Breast epithelium (tissue), 3 donors: Measurements from ENCODE around the gene CTIF.

ENCODE experiments used
- CTCF ChIP-seq, 3 donors: fragments of 450-650 bp; IDR thresholded peaks; one replicate each; pipeline ENCODE4 v1.5.1; 2016 to 2017; ENCODE audit warnings: antibody characterized with exemption in 3 of 3, mild to moderate bottlenecking in 3 of 3, moderate library complexity in 3 of 3
- POLR2A ChIP-seq: fragments of 450-650 bp; IDR thresholded peaks from one replicate; pipeline ENCODE4 v1.6.1; 2016; ENCODE audit warnings: antibody characterized with exemption, mild to moderate bottlenecking, moderate library complexity

GRCh38 chr18:48818329-48819254 lies 279.8 kb downstream of the CTIF start:
- TF ChIP-seq CTCF (IDR thresholded peaks at IDR 0.05) (no peak), POLR2A (no peak)
